ENCODE data around the gene CELA1.

- TF ChIP-seq POLR2AphosphoS5 (IDR thresholded peaks at IDR 0.05; ENCODE audit: low read depth, low read length) (no peak), ATF3 (IDR thresholded peaks at IDR 0.05) (no peak), CTCF (IDR thresholded peaks at IDR 0.05 in 2 of 3, conservative IDR thresholded peaks at IDR 0.05 in 1 of 3; ENCODE audit: borderline replicate concordance in 1 of 3, insufficient read depth in 1 of 3, low read depth in 2 of 3, low read length in 2 of 3) (no peak), SIN3A (IDR thresholded peaks at IDR 0.05; ENCODE audit: low read depth) (no peak), RAD21 (IDR thresholded peaks at IDR 0.05; ENCODE audit: low read depth) (no peak), JUND (IDR thresholded peaks at IDR 0.05) (no peak), ZNF274 (IDR thresholded peaks at IDR 0.05; ENCODE audit: low read depth, low read length) (no peak), REST (IDR thresholded peaks at IDR 0.05; ENCODE audit: low read depth) (no peak), POLR2A (IDR thresholded peaks at IDR 0.05; ENCODE audit: borderline replicate concordance, extremely low read depth, insufficient read depth, insufficient read length) (no peak), ELF1 (IDR thresholded peaks at IDR 0.05; ENCODE audit: borderline replicate concordance, low read depth) (no peak)
Measured at GRCh38 chr12:51306507-51306906, 40.0 kb downstream of the CELA1 start.
